HCT116 (cell line): Measurements from ENCODE around the gene LRRK1. TPM values are rescaled to one million over a fixed set of nuclear protein-coding genes. Genes with fewer than 3 reads are reported as not detected.

Experiments used
- ATAC-seq: fragments of 200-7000 bp; cut with Tn5 transposase; 2 replicates; pipeline ENCODE4 v1.9.1; 2020; ENCODE audit warnings: mild to moderate bottlenecking, moderate library complexity
- BruUV-seq: library from RNA; stranded (reverse); fragments of 400-500 nt; replicated peaks from 2 replicates; lab custom pipeline; 2021; lab: Mats Ljungman, UMichigan
- CTCF ChIA-PET: fragments of 300-600 bp; sonication (Branson Sonifier 250); formaldehyde crosslinking; loops from one replicate; lab custom pipeline; 2021; ENCODE audit warnings: antibody characterized with exemption; lab: Charles Lee
- POLR2A ChIA-PET: fragments of 300-600, 350-600 bp; sonication (Branson Sonifier 250); formaldehyde crosslinking; loops from one replicate; lab custom pipeline; 2021; ENCODE audit warnings: antibody characterized with exemption; lab: Charles Lee
- RAD21 ChIA-PET, 2 experiments: fragments of 300-600 bp; sonication (Branson Sonifier 250); formaldehyde crosslinking; loops; one replicate each; lab custom pipeline; 2023; ENCODE audit warnings: low total read pairs in 2 of 2; ENCODE audit not compliant: uncharacterized antibody in 2 of 2, unreplicated experiment in 2 of 2, low non-redundant PET in 1 of 2; lab: Charles Lee
- DNase-seq: peaks from one replicate; pipeline ENCODE4 v3.0.0-alpha.2; 2010; ENCODE audit warnings: low read depth, low spot score
- H2AFZ ChIP-seq: fragments of 200-600 bp; shearing (Covaris generic), sonication (generic); 2 replicates; pipeline ENCODE4 v1.6.1; 2017; ENCODE audit warnings: low read depth, mixed run types, mixed read lengths, antibody characterized with exemption, low read length; ENCODE audit not compliant: poor library complexity, severe bottlenecking
- H3K27ac ChIP-seq: 2 replicates; pipeline ENCODE4 v1.5.1; 2012; ENCODE audit warnings: low read depth, low read length
- H3K27me3 ChIP-seq: fragments of 200-600 bp; sonication (generic); 2 replicates; pipeline ENCODE4 v1.6.1; 2016; ENCODE audit warnings: mixed run types, low read length, mixed read lengths; ENCODE audit not compliant: insufficient read depth
- H3K36me3 ChIP-seq, 2 experiments: fragments of 200-500 bp in 1 of 2; fragments of 200-600 bp in 1 of 2; sonication (Bioruptor generic) in 1 of 2; sonication (generic) in 1 of 2; 2 replicates each; pipeline versions ENCODE4 v1.5.1 to v1.6.1; 2014 to 2016; ENCODE audit warnings: low read length in 2 of 2, inconsistent platforms in 1 of 2, mixed read lengths in 1 of 2, mixed run types in 1 of 2; ENCODE audit not compliant: insufficient read depth in 2 of 2, control insufficient read depth in 1 of 2
- H3K4me1 ChIP-seq, 2 experiments: fragments of 200-600 bp in 1 of 2; sonication (generic) in 1 of 2; 2 replicates each; pipeline versions ENCODE4 v1.5.1 to v1.6.1; 2012 to 2017; ENCODE audit warnings: low read length in 2 of 2, inconsistent platforms in 1 of 2, mild to moderate bottlenecking in 1 of 2, mixed read lengths in 1 of 2, mixed run types in 1 of 2, moderate library complexity in 1 of 2; ENCODE audit not compliant: insufficient read depth in 2 of 2, control insufficient read depth in 1 of 2
- H3K4me2 ChIP-seq: fragments of 200-600 bp; sonication (generic); 2 replicates; pipeline ENCODE4 v1.6.1; 2017; ENCODE audit warnings: mixed run types, low read length, mixed read lengths
- H3K4me3 ChIP-seq, 2 experiments: fragments of 200-600 bp in 1 of 2; sonication (generic) in 1 of 2; replicated peaks in 1 of 2; 2 replicates each; pipeline ENCODE4 v1.5.1; 2011 to 2016; ENCODE audit warnings: low read length in 2 of 2, control low read depth in 1 of 2, low read depth in 1 of 2, mild to moderate bottlenecking in 1 of 2, mixed read lengths in 1 of 2, mixed run types in 1 of 2
- H3K79me2 ChIP-seq: fragments of 200-600 bp; sonication (generic); 2 replicates; pipeline ENCODE4 v1.6.1; 2017; ENCODE audit warnings: mild to moderate bottlenecking, mixed run types, low read length, moderate library complexity, mixed read lengths; ENCODE audit not compliant: insufficient read depth
- H3K9ac ChIP-seq: fragments of 200-600 bp; sonication (generic); 2 replicates; pipeline ENCODE4 v1.6.1; 2016; ENCODE audit warnings: low read length, mixed read lengths
- H3K9me2 ChIP-seq: fragments of 200-600 bp; sonication (generic), shearing (Covaris generic); 2 replicates; pipeline ENCODE4 v1.6.1; 2017; ENCODE audit warnings: mixed run types, mild to moderate bottlenecking, moderate library complexity; ENCODE audit not compliant: insufficient read depth
- H3K9me3 ChIP-seq, 2 experiments: fragments of 200-500 bp in 1 of 2; fragments of 200-600 bp in 1 of 2; sonication (Bioruptor generic) in 1 of 2; sonication (generic) in 1 of 2; 2 replicates each; pipeline ENCODE4 v1.6.1; 2014 to 2017; ENCODE audit warnings: low read length in 2 of 2, mixed read lengths in 2 of 2, inconsistent platforms in 1 of 2, low read depth in 1 of 2, mild to moderate bottlenecking in 1 of 2, mixed run types in 1 of 2, moderate library complexity in 1 of 2; ENCODE audit not compliant: control insufficient read depth in 1 of 2, insufficient read depth in 1 of 2
- H4K20me1 ChIP-seq: fragments of 200-600 bp; sonication (generic), shearing (Covaris generic); 2 replicates; pipeline ENCODE4 v1.6.1; 2017; ENCODE audit warnings: mixed run types, mild to moderate bottlenecking, moderate library complexity; ENCODE audit not compliant: insufficient read depth
- CBX3 ChIP-seq: IDR thresholded peaks from 2 replicates; pipeline ENCODE4 v1.6.1; 2012; ENCODE audit warnings: low read depth
- CEBPB ChIP-seq: IDR thresholded peaks from 2 replicates; pipeline ENCODE4 v1.6.1; 2012; ENCODE audit warnings: low read depth
- EZH2 ChIP-seq: fragments of 200-600 bp; sonication (generic); IDR thresholded peaks from 2 replicates; pipeline ENCODE4 v1.6.1; 2017; ENCODE audit warnings: antibody characterized with exemption, mixed run types
- EZH2phosphoT487 ChIP-seq: fragments of 200-600 bp; IDR thresholded peaks from 2 replicates; pipeline ENCODE4 v1.6.1; 2018; ENCODE audit warnings: antibody characterized with exemption, borderline replicate concordance
- FOSL1 ChIP-seq: IDR thresholded peaks from 2 replicates; pipeline ENCODE4 v1.6.1; 2012; ENCODE audit warnings: low read depth
- JUND ChIP-seq: IDR thresholded peaks from 2 replicates; pipeline ENCODE4 v1.6.1; 2012
- POLR2A ChIP-seq: IDR thresholded peaks from 2 replicates; pipeline ENCODE4 v1.7.0; 2011; ENCODE audit warnings: borderline replicate concordance; ENCODE audit not compliant: insufficient read depth, insufficient read length; ENCODE audit errors: extremely low read depth
- POLR2AphosphoS5 ChIP-seq: IDR thresholded peaks from 2 replicates; pipeline ENCODE4 v1.6.1; 2011; ENCODE audit warnings: mild to moderate bottlenecking, low read depth, low read length, moderate library complexity
- RAD21 ChIP-seq: IDR thresholded peaks from 2 replicates; pipeline ENCODE4 v1.6.1; 2012; ENCODE audit warnings: low read depth, mild to moderate bottlenecking
- SIN3A ChIP-seq: IDR thresholded peaks from 2 replicates; pipeline ENCODE4 v1.6.1; 2012; ENCODE audit warnings: low read depth
- SP1 ChIP-seq: IDR thresholded peaks from 2 replicates; pipeline ENCODE4 v1.6.1; 2012; ENCODE audit warnings: low read depth
- SRF ChIP-seq: IDR thresholded peaks from 2 replicates; pipeline ENCODE4 v1.6.1; 2012; ENCODE audit warnings: low read depth
- TCF7L2 ChIP-seq: IDR thresholded peaks from 2 replicates; pipeline ENCODE4 v1.7.0; 2011; ENCODE audit warnings: borderline replicate concordance, inconsistent platforms; ENCODE audit not compliant: insufficient read depth, insufficient read length; ENCODE audit errors: extremely low read depth
- YY1 ChIP-seq: IDR thresholded peaks from 2 replicates; pipeline ENCODE4 v1.6.1; 2011; ENCODE audit warnings: low read length, low read depth, moderate library complexity, mild to moderate bottlenecking; ENCODE audit not compliant: insufficient replicate concordance; ENCODE audit errors: extremely low read depth
- ZFX ChIP-seq: fragments of 450-650 bp; IDR thresholded peaks from 2 replicates; pipeline ENCODE4 v1.6.1; 2017
- intact Hi-C: fragments of 100-400 bp; cut with micrococcal nuclease; formaldehyde crosslinking; loops from 2 replicates; pipeline ENCODE4 v1.10.0; 2022
- total RNA-seq: library from RNA; stranded (reverse); gene quantifications from one replicate; pipeline ENCODE4 v1.2.1, GENCODE V29; 2021; ENCODE audit not compliant: unreplicated experiment
- TF ChIP-seq, protein P1 (sequence below): IDR thresholded peaks from 2 replicates; pipeline ENCODE4 v1.6.1; 2012
- TF ChIP-seq, protein P2 (sequence below): IDR thresholded peaks from 2 replicates; pipeline ENCODE4 v1.6.1; 2012
- TF ChIP-seq, protein P3 (sequence below): IDR thresholded peaks from 2 replicates; pipeline ENCODE4 v1.6.1; 2011; ENCODE audit warnings: mild to moderate bottlenecking, low read length, moderate library complexity; ENCODE audit not compliant: insufficient replicate concordance; ENCODE audit errors: extremely low read depth
- TF ChIP-seq, protein P4 (sequence below), 3 experiments: fragments of 200-600 bp in 1 of 3; sonication (generic) in 1 of 3; IDR thresholded peaks in 2 of 3; conservative IDR thresholded peaks in 1 of 3; 2 replicates each; pipeline ENCODE4 v1.5.1; 2012 to 2017; ENCODE audit warnings: low read depth in 2 of 3, low read length in 2 of 3, antibody characterized with exemption in 1 of 3, borderline replicate concordance in 1 of 3, control low read depth in 1 of 3, mild to moderate bottlenecking in 1 of 3, mixed read lengths in 1 of 3, mixed run types in 1 of 3, moderate library complexity in 1 of 3; ENCODE audit not compliant: insufficient read depth in 1 of 3

LRRK1 gene
- total RNA-seq, 1 experiment from 2014 or later = 21.6 TPM

DNA sequence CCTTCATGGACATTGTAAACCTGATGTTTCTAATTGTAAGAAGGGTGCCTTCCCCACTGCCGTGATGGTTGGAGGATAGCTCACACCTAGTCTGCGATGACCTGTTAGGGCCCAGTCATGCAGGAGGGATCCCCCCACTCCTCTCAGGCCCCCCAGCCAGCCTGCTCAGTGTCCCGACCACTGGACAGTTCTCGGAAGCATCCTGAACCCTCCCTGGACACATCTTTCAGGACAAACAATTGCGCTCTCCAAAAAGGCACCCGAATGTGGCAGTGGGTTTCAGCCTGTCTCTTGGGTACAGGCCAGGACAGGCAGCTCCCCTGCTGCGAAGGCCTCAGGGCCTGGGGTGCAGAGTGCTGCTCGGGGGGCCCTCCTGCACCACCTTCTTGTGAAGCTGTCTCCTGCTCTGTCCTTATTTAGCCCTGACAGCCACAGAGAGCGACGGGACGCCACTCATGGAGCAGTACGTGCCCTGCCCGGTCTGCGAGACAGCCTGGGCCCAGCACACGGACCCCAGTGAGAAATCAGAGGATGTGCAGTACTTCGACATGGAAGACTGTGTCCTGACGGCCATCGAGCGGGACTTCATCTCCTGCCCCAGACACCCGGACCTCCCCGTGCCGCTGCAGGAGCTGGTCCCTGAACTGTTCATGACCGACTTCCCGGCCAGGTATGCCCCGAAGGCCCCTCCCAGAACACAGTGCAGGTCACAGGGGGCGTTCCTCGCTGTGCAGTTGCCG, 132.3 kb downstream of the LRRK1 start (continued):
- TF ChIP-seq, protein P1, sequence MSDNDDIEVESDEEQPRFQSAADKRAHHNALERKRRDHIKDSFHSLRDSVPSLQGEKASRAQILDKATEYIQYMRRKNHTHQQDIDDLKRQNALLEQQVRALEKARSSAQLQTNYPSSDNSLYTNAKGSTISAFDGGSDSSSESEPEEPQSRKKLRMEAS = no peak
- no peak for TF ChIP-seq SRF
- TF ChIP-seq TCF7L2 = no peak

DNA sequence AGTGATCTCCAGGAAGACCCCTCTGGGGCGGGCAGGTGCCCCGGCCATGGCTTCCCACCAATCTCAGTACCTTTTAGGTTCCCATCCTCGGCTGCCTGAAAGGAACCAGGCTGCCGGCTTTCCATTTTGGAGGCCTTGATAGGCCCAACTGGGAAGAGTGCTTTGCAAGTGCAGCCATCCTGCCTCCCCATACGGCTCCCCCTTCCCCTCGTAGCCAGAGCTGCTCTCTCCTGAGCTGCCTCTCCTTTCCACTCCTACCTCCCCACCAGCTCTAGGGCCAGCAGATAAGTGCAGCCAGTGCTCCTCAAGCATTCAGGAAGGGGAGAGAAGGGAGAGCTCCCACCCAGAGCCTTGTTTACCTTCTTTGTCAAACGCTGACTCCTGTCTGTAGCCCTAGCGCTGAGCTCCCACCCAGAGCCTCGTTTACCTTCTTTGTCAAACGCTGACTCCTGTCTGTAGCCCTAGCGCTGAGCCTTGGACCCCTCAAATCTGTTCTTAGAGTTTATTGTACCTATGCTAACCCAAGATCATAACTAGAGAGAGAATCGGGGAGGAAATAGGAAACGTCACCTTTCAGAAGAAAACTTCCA, 133.0 kb downstream of the LRRK1 start:
- RAD21 ChIA-PET = no interaction called here
- CTCF ChIA-PET = no interaction called here
- no peak for ATAC-seq

More for the DNA sequence above, 133.0 kb downstream of the LRRK1 start:
- intact Hi-C loops = no loop called here
- no peaks in the 10 kb centered on the region for H3K9me2 ChIP-seq
- BruUV-seq = no TSS peak
- TF ChIP-seq, protein P1 = no peak
- TF ChIP-seq RAD21 (no peak), EZH2 (no peak), EZH2phosphoT487 (no peak), POLR2AphosphoS5 (no peak), ZFX (no peak), POLR2A (no peak), CEBPB (no peak), SIN3A (no peak), FOSL1 (no peak), YY1 (no peak), CBX3 (no peak), JUND (no peak), SP1 (no peak), TCF7L2 (no peak)
- TF ChIP-seq, protein P2, sequence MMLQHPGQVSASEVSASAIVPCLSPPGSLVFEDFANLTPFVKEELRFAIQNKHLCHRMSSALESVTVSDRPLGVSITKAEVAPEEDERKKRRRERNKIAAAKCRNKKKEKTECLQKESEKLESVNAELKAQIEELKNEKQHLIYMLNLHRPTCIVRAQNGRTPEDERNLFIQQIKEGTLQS = no peak
- TF ChIP-seq, protein P3, sequence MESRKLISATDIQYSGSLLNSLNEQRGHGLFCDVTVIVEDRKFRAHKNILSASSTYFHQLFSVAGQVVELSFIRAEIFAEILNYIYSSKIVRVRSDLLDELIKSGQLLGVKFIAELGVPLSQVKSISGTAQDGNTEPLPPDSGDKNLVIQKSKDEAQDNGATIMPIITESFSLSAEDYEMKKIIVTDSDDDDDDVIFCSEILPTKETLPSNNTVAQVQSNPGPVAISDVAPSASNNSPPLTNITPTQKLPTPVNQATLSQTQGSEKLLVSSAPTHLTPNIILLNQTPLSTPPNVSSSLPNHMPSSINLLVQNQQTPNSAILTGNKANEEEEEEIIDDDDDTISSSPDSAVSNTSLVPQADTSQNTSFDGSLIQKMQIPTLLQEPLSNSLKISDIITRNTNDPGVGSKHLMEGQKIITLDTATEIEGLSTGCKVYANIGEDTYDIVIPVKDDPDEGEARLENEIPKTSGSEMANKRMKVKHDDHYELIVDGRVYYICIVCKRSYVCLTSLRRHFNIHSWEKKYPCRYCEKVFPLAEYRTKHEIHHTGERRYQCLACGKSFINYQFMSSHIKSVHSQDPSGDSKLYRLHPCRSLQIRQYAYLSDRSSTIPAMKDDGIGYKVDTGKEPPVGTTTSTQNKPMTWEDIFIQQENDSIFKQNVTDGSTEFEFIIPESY = no peak
- TF ChIP-seq, protein P4, sequence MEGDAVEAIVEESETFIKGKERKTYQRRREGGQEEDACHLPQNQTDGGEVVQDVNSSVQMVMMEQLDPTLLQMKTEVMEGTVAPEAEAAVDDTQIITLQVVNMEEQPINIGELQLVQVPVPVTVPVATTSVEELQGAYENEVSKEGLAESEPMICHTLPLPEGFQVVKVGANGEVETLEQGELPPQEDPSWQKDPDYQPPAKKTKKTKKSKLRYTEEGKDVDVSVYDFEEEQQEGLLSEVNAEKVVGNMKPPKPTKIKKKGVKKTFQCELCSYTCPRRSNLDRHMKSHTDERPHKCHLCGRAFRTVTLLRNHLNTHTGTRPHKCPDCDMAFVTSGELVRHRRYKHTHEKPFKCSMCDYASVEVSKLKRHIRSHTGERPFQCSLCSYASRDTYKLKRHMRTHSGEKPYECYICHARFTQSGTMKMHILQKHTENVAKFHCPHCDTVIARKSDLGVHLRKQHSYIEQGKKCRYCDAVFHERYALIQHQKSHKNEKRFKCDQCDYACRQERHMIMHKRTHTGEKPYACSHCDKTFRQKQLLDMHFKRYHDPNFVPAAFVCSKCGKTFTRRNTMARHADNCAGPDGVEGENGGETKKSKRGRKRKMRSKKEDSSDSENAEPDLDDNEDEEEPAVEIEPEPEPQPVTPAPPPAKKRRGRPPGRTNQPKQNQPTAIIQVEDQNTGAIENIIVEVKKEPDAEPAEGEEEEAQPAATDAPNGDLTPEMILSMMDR (IDR thresholded peaks at IDR 0.05 in 2 of 3, conservative IDR thresholded peaks at IDR 0.05 in 1 of 3; ENCODE audit: borderline replicate concordance in 1 of 3, insufficient read depth in 1 of 3, low read depth in 2 of 3, low read length in 2 of 3) = no peak
- H3K36me3 ChIP-seq = peaks cover 0 to 4% of the 10 kb centered on the region in 2 experiments; a peak in 3 of 4 replicates
- no peaks in the 10 kb centered on the region for H3K4me1 ChIP-seq
- no peaks in the 10 kb centered on the region for H4K20me1 ChIP-seq
- H3K79me2 ChIP-seq = no peaks in the 10 kb centered on the region
- no peak overlapping the region for H3K4me3 ChIP-seq
- no peak overlapping the region for H3K4me2 ChIP-seq
- H2AFZ ChIP-seq = no peak overlapping the region
- no peak for DNase-seq
- no peaks in the 10 kb centered on the region for H3K9me3 ChIP-seq
- POLR2A ChIA-PET = no interaction called here
- no peaks in the 10 kb centered on the region for H3K27me3 ChIP-seq
- no peak overlapping the region for H3K27ac ChIP-seq
- no peak overlapping the region for H3K9ac ChIP-seq
